Measurements from ENCODE around the gene GID8. TPM values are rescaled to one million over a fixed set of nuclear protein-coding genes. Genes with fewer than 3 reads are reported as not detected.

The GID8 gene
- total and polyA plus RNA-seq, 11 donors, result 6.2 to 22.2 (median 15.9) TPM

GRCh38 chr20:62914436-62914835 lies 23.5 kb upstream of the GID8 start:
- Histone ChIP-seq H3K9me3 (no peaks in the 10 kb centered on the region), H3K27ac (no peak overlapping the region), H3K36me3 (peaks cover 5 to 46% (median 42%) of the 10 kb centered on the region in 9 donors), H3K4me3 (peak overlapping the region in 4 of 12 donors; percentile 8 to 19 (median 12)), H3K4me1 (peaks cover 7 to 77% (median 61%) of the 10 kb centered on the region in 12 donors), H3K27me3 (no peaks in the 10 kb centered on the region)
- peak in 2 of 4 donors; percentile 25 to 30 for ATAC-seq
- no peak for DNase-seq
- TF ChIP-seq CTCF (IDR thresholded peaks at IDR 0.05) (no peak), POLR2A (IDR thresholded peaks at IDR 0.05) (no peak)
- intact Hi-C loops (cut with DNase I), result no loop called here
- 58 to 72% (median 64%) methylated on average over 9 of the region's 9 CpGs for WGBS, 4 donors

GRCh38 chr20:62914970-62915457 lies 22.9 kb upstream of the GID8 start:
- Histone ChIP-seq H3K4me1 (peaks cover 7 to 83% (median 66%) of the 10 kb centered on the region in 12 donors), H3K9me3 (no peaks in the 10 kb centered on the region), H3K36me3 (peaks cover 3 to 41% (median 36%) of the 10 kb centered on the region in 9 donors), H3K4me3 (peak overlapping the region in 7 of 12 donors; percentile 8 to 19 (median 15)), H3K27ac (no peak overlapping the region), H3K27me3 (no peaks in the 10 kb centered on the region)
- TF ChIP-seq CTCF (IDR thresholded peaks at IDR 0.05), result no peak
- no peak for TF ChIP-seq POLR2A (IDR thresholded peaks at IDR 0.05)
- DNase-seq (peak in 1 of 5 donors; percentile 39), ATAC-seq (peak; percentile 70 to 84 (median 78))
- 15 to 23% (median 17%) methylated on average over 8 of the region's 8 CpGs for whole genome bisulfite sequencing, 4 donors
- intact Hi-C loops (cut with DNase I), result no loop called here

GRCh38 chr20:62916703-62917476 lies 21.1 kb upstream of the GID8 start:
- Histone ChIP-seq H3K36me3 (peaks cover 0 to 22% (median 17%) of the 10 kb centered on the region in 9 donors), H3K4me3 (no peak overlapping the region), H3K27me3 (no peaks in the 10 kb centered on the region), H3K9me3 (no peaks in the 10 kb centered on the region), H3K4me1 (peaks cover 7 to 99% (median 84%) of the 10 kb centered on the region in 12 donors), H3K27ac (no peak overlapping the region)
- no peak for DNase-seq
- intact Hi-C loops (cut with DNase I), result no loop called here
- ATAC-seq, result no peak
- TF ChIP-seq CTCF (IDR thresholded peaks at IDR 0.05), result no peak
- no peak for TF ChIP-seq POLR2A (IDR thresholded peaks at IDR 0.05)
- 79 to 83% (median 82%) methylated on average over 10 of the region's 10 CpGs for WGBS, 4 donors

GRCh38 chr20:62917720-62918119 lies 20.2 kb upstream of the GID8 start:
- 42 to 61% (median 54%) methylated on average over 3 of the region's 3 CpGs for WGBS, 4 donors
- Histone ChIP-seq H3K36me3 (peaks cover 0 to 14% (median 9%) of the 10 kb centered on the region in 9 donors), H3K27ac (no peak overlapping the region), H3K27me3 (no peaks in the 10 kb centered on the region), H3K4me3 (no peak overlapping the region), H3K4me1 (peaks cover 7 to 100% (median 89%) of the 10 kb centered on the region in 12 donors), H3K9me3 (no peaks in the 10 kb centered on the region)
- DNase-seq (no peak), ATAC-seq (no peak)
- intact Hi-C loops (cut with DNase I), result no loop called here
- no peak for TF ChIP-seq POLR2A (IDR thresholded peaks at IDR 0.05)
- TF ChIP-seq CTCF (IDR thresholded peaks at IDR 0.05), result no peak
